Ovary (tissue), 1 donor: Measurements from ENCODE around the gene ZNF804B.

Source experiments
- EP300 ChIP-seq: sonication (generic); formaldehyde crosslinking; IDR thresholded peaks from one replicate; pipeline ENCODE4 v1.6.1; 2017; ENCODE audit warnings: antibody characterized with exemption
- POLR2A ChIP-seq: fragments of 450-650 bp; IDR thresholded peaks from one replicate; pipeline ENCODE4 v1.6.1; 2017; ENCODE audit warnings: antibody characterized with exemption, mild to moderate bottlenecking, moderate library complexity

DNA sequence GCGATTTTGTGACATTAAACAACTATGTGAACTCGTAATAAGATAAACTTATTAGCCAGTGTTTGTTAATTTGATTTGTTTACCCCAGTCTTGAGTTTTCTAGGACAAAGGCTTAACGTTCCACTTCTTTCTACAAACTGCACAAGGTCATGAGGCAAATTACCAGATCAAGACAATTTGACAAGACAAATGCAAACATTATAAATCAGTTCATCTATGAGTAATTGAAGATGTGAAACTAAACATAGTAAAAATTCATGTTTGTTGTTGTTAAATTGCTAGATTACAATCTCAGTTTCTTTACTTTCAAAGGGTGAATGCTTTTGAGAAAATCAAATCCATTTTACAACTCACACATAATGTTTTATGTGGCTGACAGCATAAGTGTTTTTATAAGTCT lies 13.4 kb upstream of the ZNF804B start:
- no peak for TF ChIP-seq POLR2A
- no peak for TF ChIP-seq EP300
